HG03342 (cell line): ENCODE measurements around the gene SLC2A8.

Experiments used
- ATAC-seq: cut with Tn5 transposase; IDR thresholded peaks from one replicate; pipeline ENCODE4 v1.9.1; 2021; ENCODE audit warnings: mild to moderate bottlenecking, moderate library complexity; ENCODE audit not compliant: unreplicated experiment

The SLC2A8 gene

GRCh38 chr9:127370672-127371648, 26.0 kb upstream of the SLC2A8 start:
- no peak for ATAC-seq

- ATAC-seq: no peak
These were observed 16.5 kb upstream of the SLC2A8 start for GRCh38 chr9:127380479-127380878.

GRCh38 chr9:127382541-127382940, 14.4 kb upstream of the SLC2A8 start:
- no peak for ATAC-seq

GRCh38 chr9:127384016-127384730, 12.8 kb upstream of the SLC2A8 start:
- no peak for ATAC-seq

GRCh38 chr9:127384901-127385300, 12.1 kb upstream of the SLC2A8 start:
- ATAC-seq: no peak

- no peak for ATAC-seq
These were observed 10.7 kb upstream of the SLC2A8 start for GRCh38 chr9:127386249-127386648.

GRCh38 chr9:127386981-127387380, 10.0 kb upstream of the SLC2A8 start:
- ATAC-seq: no peak

GRCh38 chr9:127388037-127388855, 8.7 kb upstream of the SLC2A8 start:
- peak; percentile 87 for ATAC-seq

- ATAC-seq: no peak
These were observed 8.1 kb upstream of the SLC2A8 start for GRCh38 chr9:127388856-127389238.

- ATAC-seq: no peak
These were observed 7.4 kb upstream of the SLC2A8 start for GRCh38 chr9:127389381-127390247.

GRCh38 chr9:127390248-127390545, 6.8 kb upstream of the SLC2A8 start:
- ATAC-seq: no peak

GRCh38 chr9:127390563-127390962, 6.4 kb upstream of the SLC2A8 start:
- no peak for ATAC-seq

- no peak for ATAC-seq
These were observed 4.8 kb upstream of the SLC2A8 start for GRCh38 chr9:127392166-127392565.

GRCh38 chr9:127392976-127393375, 4.0 kb upstream of the SLC2A8 start:
- no peak for ATAC-seq

GRCh38 chr9:127393645-127394044, 3.3 kb upstream of the SLC2A8 start:
- ATAC-seq: no peak

GRCh38 chr9:127395497-127396252, 1.3 kb upstream of the SLC2A8 start:
- no peak for ATAC-seq

GRCh38 chr9:127396253-127396807, 639 bp upstream of the SLC2A8 start:
- no peak for ATAC-seq

- no peak for ATAC-seq
These were observed 791 bp downstream of the SLC2A8 start for GRCh38 chr9:127397646-127398274.

- ATAC-seq: no peak
These were observed 1.3 kb downstream of the SLC2A8 start for GRCh38 chr9:127398275-127398647.
